ENCODE results near the gene ARV1. TPM values are rescaled to one million over a fixed set of nuclear protein-coding genes. Genes with fewer than 3 reads are reported as not detected.

ARV1 gene
- total RNA-seq, 1 experiment from 2014 or later = 51.8 TPM

GRCh38 chr1:230936475-230936874 is 42.4 kb upstream of the ARV1 start:
- intact Hi-C loops (cut with micrococcal nuclease) = no loop called here
- peaks cover 12% of the 10 kb centered on the region for H3K36me3 Mint-ChIP-seq (ENCODE audit: insufficient read depth, unreplicated experiment)

DNA sequence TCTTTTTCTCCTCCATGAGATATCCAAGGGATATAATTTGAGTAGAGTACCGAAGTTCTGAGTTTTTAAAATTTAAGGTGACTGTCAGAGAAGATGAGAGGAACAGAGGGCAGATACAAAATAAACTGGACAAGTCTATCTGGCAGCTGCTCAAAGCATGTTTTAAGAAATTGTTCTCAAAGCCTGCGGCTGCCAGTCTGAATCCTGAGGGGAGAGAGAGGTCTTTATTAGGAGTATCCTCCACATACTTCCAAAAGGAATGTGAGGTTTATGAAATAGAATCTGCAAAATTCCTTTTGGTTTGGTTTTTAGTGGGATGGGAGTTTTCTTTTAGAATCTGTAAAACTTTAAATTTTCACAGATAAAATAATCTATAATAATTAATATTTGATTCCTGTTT is 41.5 kb upstream of the ARV1 start:
- H3K9me3 Mint-ChIP-seq (ENCODE audit: unreplicated experiment) = no peaks in the 10 kb centered on the region
- no peak overlapping the region for H3K4me3 Mint-ChIP-seq (ENCODE audit: unreplicated experiment)
- H3K27ac Mint-ChIP-seq (ENCODE audit: low read depth, unreplicated experiment) = no peak overlapping the region
- no peaks in the 10 kb centered on the region for H3K27me3 Mint-ChIP-seq (ENCODE audit: insufficient read depth, unreplicated experiment)
- intact Hi-C loops (cut with micrococcal nuclease) = no loop called here
- TF ChIP-seq CTCF (IDR thresholded peaks at IDR 0.05; ENCODE audit: unreplicated experiment) = no peak
- POLR2A ChIA-PET = interaction anchor here (0.7 kb wide), 1 partner anchor 33 kb away, joined by 3 read pairs; no protein-coding TSS in a partner anchor
- H3K36me3 Mint-ChIP-seq (ENCODE audit: insufficient read depth, unreplicated experiment) = peaks cover 13% of the 10 kb centered on the region
- BruUV-seq (replicated peaks) = no TSS peak
- CTCF ChIA-PET = interaction anchor here (1.1 kb wide), 1 partner anchor 19 kb away, joined by 3 read pairs; no protein-coding TSS in a partner anchor
- no peaks in the 10 kb centered on the region for H3K4me1 Mint-ChIP-seq (ENCODE audit: insufficient read depth, unreplicated experiment)
- DNase-seq (ENCODE audit: unreplicated experiment) = no peak

More at GRCh38 chr1:230936475-230936874, 42.4 kb upstream of the ARV1 start:
- POLR2A ChIA-PET = no interaction called here
- Mint-ChIP-seq H3K9me3 (ENCODE audit: unreplicated experiment) (no peaks in the 10 kb centered on the region), H3K27ac (ENCODE audit: low read depth, unreplicated experiment) (no peak overlapping the region), H3K4me3 (ENCODE audit: unreplicated experiment) (no peak overlapping the region), H3K4me1 (ENCODE audit: insufficient read depth, unreplicated experiment) (peaks cover 2% of the 10 kb centered on the region), H3K27me3 (ENCODE audit: insufficient read depth, unreplicated experiment) (no peaks in the 10 kb centered on the region)
- CTCF ChIA-PET = interaction anchor here (0.9 to 1.4 kb wide), 2 partner anchors 18 to 138 kb away, joined by 3 to 9 read pairs; no protein-coding TSS in a partner anchor
- BruUV-seq (replicated peaks) = no TSS peak
- no peak for DNase-seq (ENCODE audit: unreplicated experiment)
- no peak for TF ChIP-seq CTCF (IDR thresholded peaks at IDR 0.05; ENCODE audit: unreplicated experiment)

DNA sequence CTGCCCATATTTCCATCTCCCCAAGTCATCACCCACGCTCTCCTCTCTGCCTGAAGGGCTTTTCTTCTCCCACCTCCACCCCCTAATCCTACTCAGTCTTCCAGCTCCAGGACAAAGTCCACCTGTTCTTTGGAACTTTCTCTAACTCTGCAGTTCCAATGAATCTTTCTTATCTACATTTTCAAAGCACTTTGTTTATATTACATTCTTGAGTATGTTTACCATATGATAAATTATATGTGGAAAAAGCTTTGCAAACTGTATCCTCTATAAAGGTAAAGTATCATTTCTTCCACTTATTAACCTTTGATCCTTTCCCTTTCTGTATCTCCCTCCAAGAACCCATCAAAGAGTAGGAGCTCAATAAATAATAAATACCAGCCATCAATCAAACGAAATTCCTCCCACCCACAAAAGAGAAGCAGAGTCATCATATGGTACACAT is 39.9 kb upstream of the ARV1 start:
- Mint-ChIP-seq H3K36me3 (ENCODE audit: insufficient read depth, unreplicated experiment) (peaks cover 19% of the 10 kb centered on the region), H3K27ac (ENCODE audit: low read depth, unreplicated experiment) (no peak overlapping the region), H3K27me3 (ENCODE audit: insufficient read depth, unreplicated experiment) (no peaks in the 10 kb centered on the region), H3K4me1 (ENCODE audit: insufficient read depth, unreplicated experiment) (no peaks in the 10 kb centered on the region), H3K9me3 (ENCODE audit: unreplicated experiment) (no peaks in the 10 kb centered on the region), H3K4me3 (ENCODE audit: unreplicated experiment) (no peak overlapping the region)
- no peak for TF ChIP-seq CTCF (IDR thresholded peaks at IDR 0.05; ENCODE audit: unreplicated experiment)
- ChIA-PET CTCF (interaction anchor here (0.6 to 1.5 kb wide), 6 partner anchors 19 to 590 kb away, joined by 3 to 4 read pairs (median 4); no protein-coding TSS in a partner anchor), POLR2A (interaction anchor here (0.7 kb wide), 1 partner anchor 40 kb away, joined by 3 read pairs; the partner anchor contains the start of genes ARV1 and TTC13)
- BruUV-seq (replicated peaks) = no TSS peak
- DNase-seq (ENCODE audit: unreplicated experiment) = no peak
- intact Hi-C loops (cut with micrococcal nuclease) = no loop called here

- intact Hi-C loops (cut with micrococcal nuclease) = no loop called here
- H3K36me3 Mint-ChIP-seq (ENCODE audit: insufficient read depth, unreplicated experiment) = peaks cover 20% of the 10 kb centered on the region
- H3K27ac Mint-ChIP-seq (ENCODE audit: low read depth, unreplicated experiment) = no peak overlapping the region
- no TSS peak for BruUV-seq (replicated peaks)
- no peaks in the 10 kb centered on the region for H3K9me3 Mint-ChIP-seq (ENCODE audit: unreplicated experiment)
- ChIA-PET POLR2A (interaction anchor here (0.6 to 1.5 kb wide), 3 partner anchors 10 to 238 kb away, joined by 3 to 5 read pairs (median 3); no protein-coding TSS in a partner anchor), CTCF (interaction anchor here (1.0 to 1.5 kb wide), 7 partner anchors 11 to 143 kb away, joined by 3 to 4 read pairs (median 4); no protein-coding TSS in a partner anchor)
- H3K4me3 Mint-ChIP-seq (ENCODE audit: unreplicated experiment) = no peak overlapping the region
- no peaks in the 10 kb centered on the region for H3K4me1 Mint-ChIP-seq (ENCODE audit: insufficient read depth, unreplicated experiment)
- no peaks in the 10 kb centered on the region for H3K27me3 Mint-ChIP-seq (ENCODE audit: insufficient read depth, unreplicated experiment)
- DNase-seq (ENCODE audit: unreplicated experiment) = no peak
- no peak for TF ChIP-seq CTCF (IDR thresholded peaks at IDR 0.05; ENCODE audit: unreplicated experiment)
These were observed 38.9 kb upstream of the ARV1 start for GRCh38 chr1:230939806-230940489.

All from MCF 10A (cell line).